Anterior cingulate cortex (tissue), 58 donors: ENCODE measurements around the gene C16orf95.
"Not testable (repeated sequence)": the region's sequence is repeated elsewhere in the genome, so short reads cannot be mapped to it uniquely, and the experiment has no call there.

Experiments used
- DNase-seq, 58 donors: peaks; one replicate each; lab custom pipeline; 2025; lab: John Stamatoyannopoulos, UW

The C16orf95 gene

DNA sequence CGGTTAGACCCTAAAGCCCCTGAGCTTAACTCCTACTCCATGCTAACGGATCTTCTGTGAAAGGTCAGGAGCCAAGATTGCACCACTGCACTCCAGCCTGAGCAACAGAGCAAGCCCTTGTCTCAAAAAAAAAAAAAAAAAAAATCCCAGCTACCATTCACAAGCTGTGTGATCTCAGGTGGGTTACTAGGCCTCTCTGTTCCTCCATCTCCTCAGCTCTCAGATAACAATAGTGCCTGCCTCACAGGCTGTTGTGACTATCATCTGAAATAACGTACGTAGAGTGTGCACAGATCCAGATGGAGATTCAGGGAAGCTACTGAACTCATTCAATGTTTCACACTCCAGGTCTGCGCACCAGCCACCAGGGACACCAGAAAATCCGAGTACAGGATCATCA is 57.8 kb downstream of the C16orf95 start:
- no peak for DNase-seq

GRCh38 chr16:87258653-87259052 is 58.5 kb downstream of the C16orf95 start:
- DNase-seq: not testable (repeated sequence)

- DNase-seq: no peak
Measured at GRCh38 chr16:87255866-87256265, 61.3 kb downstream of the C16orf95 start.

DNA sequence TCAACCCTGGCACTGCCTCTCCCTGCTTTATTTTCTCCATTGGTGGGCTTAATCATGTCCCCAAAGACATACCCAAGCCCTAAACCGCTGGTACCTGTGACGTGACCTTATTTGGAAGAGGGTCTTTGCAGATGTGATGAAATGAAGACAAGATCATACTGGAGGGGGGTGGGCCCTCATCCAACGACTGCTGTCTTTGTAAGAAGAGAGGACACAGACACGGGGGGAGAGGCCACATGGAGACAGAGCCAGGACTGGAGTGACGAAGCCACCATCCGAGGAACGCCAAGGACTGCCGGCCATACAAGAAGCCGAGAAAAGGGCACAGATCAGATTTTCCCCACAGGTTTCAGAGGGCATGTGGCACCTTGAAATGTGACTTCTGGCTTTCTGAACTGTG is 62.5 kb downstream of the C16orf95 start:
- DNase-seq: no peak

GRCh38 chr16:87254296-87254695 is 62.9 kb downstream of the C16orf95 start:
- DNase-seq: no peak

GRCh38 chr16:87253536-87253935 is 63.7 kb downstream of the C16orf95 start:
- no peak for DNase-seq
